GM23338 (cell line): Measurements from ENCODE around the gene ZNF784. TPM values are rescaled to one million over a fixed set of nuclear protein-coding genes. Genes with fewer than 3 reads are reported as not detected.

Experiments used
- ATAC-seq: fragments of 200-7000 bp; cut with Tn5 transposase; 3 replicates; pipeline ENCODE4 v1.9.1; 2020
- DNase-seq: peaks from one replicate; pipeline ENCODE4 v3.0.0-alpha.2; 2015; ENCODE audit warnings: low spot score
- H2AFZ ChIP-seq: fragments of 200-600 bp; sonication (generic); 2 replicates; pipeline ENCODE4 v1.8.0; 2016; ENCODE audit warnings: antibody characterized with exemption, mild to moderate bottlenecking, moderate library complexity
- H3F3A ChIP-seq: fragments of 200-600 bp; sonication (generic); replicated peaks from 2 replicates; pipeline ENCODE4 v1.8.0; 2017; ENCODE audit warnings: antibody characterized with exemption, mixed run types, low read depth
- H3K27ac ChIP-seq: fragments of 200-600 bp; sonication (generic); 2 replicates; pipeline ENCODE4 v1.6.1; 2016; ENCODE audit warnings: low read depth
- H3K27me3 ChIP-seq: fragments of 200-600 bp; sonication (generic); 2 replicates; pipeline ENCODE4 v1.8.0; 2016; ENCODE audit warnings: mild to moderate bottlenecking, mixed run types, moderate library complexity; ENCODE audit not compliant: insufficient read depth
- H3K36me3 ChIP-seq: fragments of 200-600 bp; sonication (generic); 2 replicates; pipeline ENCODE4 v1.8.0; 2016; ENCODE audit warnings: mild to moderate bottlenecking; ENCODE audit not compliant: insufficient read depth
- H3K4me1 ChIP-seq: fragments of 200-600 bp; sonication (generic); 2 replicates; pipeline ENCODE4 v1.8.0; 2016; ENCODE audit warnings: mild to moderate bottlenecking, moderate library complexity; ENCODE audit not compliant: insufficient read depth
- H3K4me2 ChIP-seq: fragments of 200-600 bp; sonication (generic); 2 replicates; pipeline ENCODE4 v1.7.1; 2017; ENCODE audit warnings: mixed run types
- H3K4me3 ChIP-seq: fragments of 200-600 bp; sonication (generic); 2 replicates; pipeline ENCODE4 v1.6.1; 2016; ENCODE audit warnings: mixed run types
- H3K79me2 ChIP-seq: fragments of 200-600 bp; sonication (generic); replicated peaks from 2 replicates; pipeline ENCODE4 v1.8.0; 2017; ENCODE audit warnings: mild to moderate bottlenecking; ENCODE audit not compliant: insufficient read depth
- H3K9me2 ChIP-seq: fragments of 200-600 bp; sonication (generic); 2 replicates; pipeline ENCODE4 v1.8.0; 2017; ENCODE audit not compliant: insufficient read depth
- H4K20me1 ChIP-seq: fragments of 200-600 bp; sonication (generic); replicated peaks from 2 replicates; pipeline ENCODE4 v1.8.0; 2017; ENCODE audit warnings: mild to moderate bottlenecking; ENCODE audit not compliant: insufficient read depth
- H3K27ac Mint-ChIP-seq: 2 replicates; pipeline ENCODE4 v1.8.0; 2020; ENCODE audit warnings: inconsistent platforms, mild to moderate bottlenecking, moderate library complexity, mixed read lengths
- H3K27me3 Mint-ChIP-seq: 3 replicates; pipeline ENCODE4 v1.8.0; 2022; ENCODE audit warnings: low read depth, mild to moderate bottlenecking, moderate library complexity, mixed read lengths, inconsistent platforms; ENCODE audit not compliant: insufficient read depth, poor library complexity
- H3K36me3 Mint-ChIP-seq: 3 replicates; pipeline ENCODE4 v1.8.0; 2021; ENCODE audit warnings: low read depth, mild to moderate bottlenecking, inconsistent platforms, moderate library complexity, mixed read lengths
- H3K4me1 Mint-ChIP-seq: 3 replicates; pipeline ENCODE4 v1.8.0; 2020; ENCODE audit warnings: mild to moderate bottlenecking, inconsistent platforms, mixed read lengths
- H3K4me3 Mint-ChIP-seq: 3 replicates; pipeline ENCODE4 v1.8.0; 2021; ENCODE audit warnings: moderate library complexity, mild to moderate bottlenecking, inconsistent platforms, mixed read lengths
- H3K9me3 Mint-ChIP-seq: 3 replicates; pipeline ENCODE4 v1.8.0; 2020; ENCODE audit warnings: moderate library complexity, mild to moderate bottlenecking, inconsistent platforms, mixed read lengths
- CREB1 ChIP-seq: fragments of 250-450 bp; sonication (Bioruptor Pico); IDR thresholded peaks from 2 replicates; pipeline ENCODE4 v1.5.0; 2020; ENCODE audit warnings: low read depth, mild to moderate bottlenecking, moderate library complexity
- EZH2 ChIP-seq: fragments of 200-600 bp; sonication (generic); IDR thresholded peaks from one replicate; pipeline ENCODE4 v1.8.0; 2017; ENCODE audit warnings: antibody characterized with exemption, mild to moderate bottlenecking, low read depth; ENCODE audit not compliant: unreplicated experiment
- EZH2phosphoT487 ChIP-seq: fragments of 200-600 bp; sonication (generic); IDR thresholded peaks from one replicate; pipeline ENCODE4 v1.8.1; 2018; ENCODE audit warnings: antibody characterized with exemption; ENCODE audit not compliant: unreplicated experiment
- JUNB ChIP-seq: IDR thresholded peaks from one replicate; pipeline ENCODE4 v1.6.1; 2016; ENCODE audit warnings: antibody characterized with exemption; ENCODE audit not compliant: unreplicated experiment
- NANOG ChIP-seq: IDR thresholded peaks from 2 replicates; pipeline ENCODE4 v1.6.1; 2016; ENCODE audit warnings: antibody characterized with exemption, borderline replicate concordance
- POLR2AphosphoS5 ChIP-seq: IDR thresholded peaks from 2 replicates; pipeline ENCODE4 v1.6.1; 2016; ENCODE audit warnings: antibody characterized with exemption, low read depth
- STAT1 ChIP-seq: IDR thresholded peaks from one replicate; pipeline ENCODE4 v1.6.1; 2016; ENCODE audit warnings: antibody characterized with exemption; ENCODE audit not compliant: unreplicated experiment
- ZNF114 ChIP-seq: fragments of 250-450 bp; sonication (Bioruptor Pico); IDR thresholded peaks from 2 replicates; pipeline ENCODE4 v1.5.0; 2020; ENCODE audit warnings: mild to moderate bottlenecking, moderate library complexity
- ZNF331 ChIP-seq: fragments of 250-450 bp; sonication (Bioruptor Pico); IDR thresholded peaks from 2 replicates; pipeline ENCODE4 v1.5.0; 2020; ENCODE audit warnings: low read depth, mild to moderate bottlenecking, moderate library complexity
- polyA plus RNA-seq: library from polyadenylated mRNA; unstranded; fragments of >200 nt; fragmentation: Nextera tagmentation; extraction: Ambion mirVana; gene quantifications from 2 replicates; pipeline ENCODE4 v1.2.1, GENCODE V29; 2016
- total RNA-seq: library from RNA; depleted of rRNA; stranded (reverse); fragments of >200 nt; shearing (Covaris generic); gene quantifications from 2 replicates; pipeline ENCODE4 v1.2.3, GENCODE V29; 2014
- TF ChIP-seq, protein P1 (sequence below): IDR thresholded peaks from one replicate; pipeline ENCODE4 v1.6.1; 2018; ENCODE audit warnings: antibody characterized with exemption; ENCODE audit not compliant: unreplicated experiment
- TF ChIP-seq, protein P2 (sequence below), 2 experiments: fragments of 200-600 bp in 1 of 2; sonication (generic) in 1 of 2; conservative IDR thresholded peaks; 2 replicates each; pipeline versions ENCODE4 v1.5.1 to v1.6.1; 2016 to 2017; ENCODE audit warnings: antibody characterized with exemption in 2 of 2, low read depth in 2 of 2, mild to moderate bottlenecking in 2 of 2, moderate library complexity in 1 of 2
- TF ChIP-seq, protein P3 (sequence below): IDR thresholded peaks from 2 replicates; pipeline ENCODE4 v1.6.1; 2016; ENCODE audit warnings: antibody characterized with exemption

The ZNF784 gene
- total and polyA plus RNA-seq, 2 experiments from 2014 or later, result 1.5 to 6.7 TPM

DNA sequence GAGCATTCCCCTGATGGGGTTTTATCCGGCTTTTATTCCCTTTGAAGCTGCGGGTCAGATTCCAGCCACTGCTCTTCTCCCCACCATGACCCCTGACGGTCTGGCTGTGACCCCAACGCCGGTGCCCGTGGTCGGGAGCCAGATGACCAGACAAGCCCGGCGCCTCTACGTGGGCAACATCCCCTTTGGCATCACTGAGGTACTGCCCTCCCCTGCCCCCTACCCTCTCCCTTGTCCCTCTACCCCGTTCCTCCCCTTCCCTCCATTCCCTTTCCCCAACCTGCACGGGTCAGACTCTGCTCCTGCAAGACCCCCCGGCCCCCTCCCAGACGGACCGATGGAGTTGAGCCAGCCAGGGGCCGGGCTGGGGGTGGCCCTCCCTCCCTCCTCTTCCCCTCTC, 36.6 kb upstream of the ZNF784 start:
- H3K4me3 ChIP-seq, result no peak overlapping the region
- TF ChIP-seq EZH2phosphoT487, result no peak
- TF ChIP-seq ZNF331, result no peak
- TF ChIP-seq, protein P1, sequence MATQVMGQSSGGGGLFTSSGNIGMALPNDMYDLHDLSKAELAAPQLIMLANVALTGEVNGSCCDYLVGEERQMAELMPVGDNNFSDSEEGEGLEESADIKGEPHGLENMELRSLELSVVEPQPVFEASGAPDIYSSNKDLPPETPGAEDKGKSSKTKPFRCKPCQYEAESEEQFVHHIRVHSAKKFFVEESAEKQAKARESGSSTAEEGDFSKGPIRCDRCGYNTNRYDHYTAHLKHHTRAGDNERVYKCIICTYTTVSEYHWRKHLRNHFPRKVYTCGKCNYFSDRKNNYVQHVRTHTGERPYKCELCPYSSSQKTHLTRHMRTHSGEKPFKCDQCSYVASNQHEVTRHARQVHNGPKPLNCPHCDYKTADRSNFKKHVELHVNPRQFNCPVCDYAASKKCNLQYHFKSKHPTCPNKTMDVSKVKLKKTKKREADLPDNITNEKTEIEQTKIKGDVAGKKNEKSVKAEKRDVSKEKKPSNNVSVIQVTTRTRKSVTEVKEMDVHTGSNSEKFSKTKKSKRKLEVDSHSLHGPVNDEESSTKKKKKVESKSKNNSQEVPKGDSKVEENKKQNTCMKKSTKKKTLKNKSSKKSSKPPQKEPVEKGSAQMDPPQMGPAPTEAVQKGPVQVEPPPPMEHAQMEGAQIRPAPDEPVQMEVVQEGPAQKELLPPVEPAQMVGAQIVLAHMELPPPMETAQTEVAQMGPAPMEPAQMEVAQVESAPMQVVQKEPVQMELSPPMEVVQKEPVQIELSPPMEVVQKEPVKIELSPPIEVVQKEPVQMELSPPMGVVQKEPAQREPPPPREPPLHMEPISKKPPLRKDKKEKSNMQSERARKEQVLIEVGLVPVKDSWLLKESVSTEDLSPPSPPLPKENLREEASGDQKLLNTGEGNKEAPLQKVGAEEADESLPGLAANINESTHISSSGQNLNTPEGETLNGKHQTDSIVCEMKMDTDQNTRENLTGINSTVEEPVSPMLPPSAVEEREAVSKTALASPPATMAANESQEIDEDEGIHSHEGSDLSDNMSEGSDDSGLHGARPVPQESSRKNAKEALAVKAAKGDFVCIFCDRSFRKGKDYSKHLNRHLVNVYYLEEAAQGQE, result no peak
- no peak for TF ChIP-seq EZH2
- no peak for TF ChIP-seq JUNB
- TF ChIP-seq, protein P2, sequence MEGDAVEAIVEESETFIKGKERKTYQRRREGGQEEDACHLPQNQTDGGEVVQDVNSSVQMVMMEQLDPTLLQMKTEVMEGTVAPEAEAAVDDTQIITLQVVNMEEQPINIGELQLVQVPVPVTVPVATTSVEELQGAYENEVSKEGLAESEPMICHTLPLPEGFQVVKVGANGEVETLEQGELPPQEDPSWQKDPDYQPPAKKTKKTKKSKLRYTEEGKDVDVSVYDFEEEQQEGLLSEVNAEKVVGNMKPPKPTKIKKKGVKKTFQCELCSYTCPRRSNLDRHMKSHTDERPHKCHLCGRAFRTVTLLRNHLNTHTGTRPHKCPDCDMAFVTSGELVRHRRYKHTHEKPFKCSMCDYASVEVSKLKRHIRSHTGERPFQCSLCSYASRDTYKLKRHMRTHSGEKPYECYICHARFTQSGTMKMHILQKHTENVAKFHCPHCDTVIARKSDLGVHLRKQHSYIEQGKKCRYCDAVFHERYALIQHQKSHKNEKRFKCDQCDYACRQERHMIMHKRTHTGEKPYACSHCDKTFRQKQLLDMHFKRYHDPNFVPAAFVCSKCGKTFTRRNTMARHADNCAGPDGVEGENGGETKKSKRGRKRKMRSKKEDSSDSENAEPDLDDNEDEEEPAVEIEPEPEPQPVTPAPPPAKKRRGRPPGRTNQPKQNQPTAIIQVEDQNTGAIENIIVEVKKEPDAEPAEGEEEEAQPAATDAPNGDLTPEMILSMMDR (conservative IDR thresholded peaks at IDR 0.05; ENCODE audit: low read depth in 2 of 2), result no peak
- TF ChIP-seq POLR2AphosphoS5, result no peak
- no peak for TF ChIP-seq ZNF114 (CRISPR knock-in tag)
- no peak for TF ChIP-seq CREB1 (CRISPR knock-in tag)
- TF ChIP-seq NANOG, result no peak
- TF ChIP-seq, protein P3, sequence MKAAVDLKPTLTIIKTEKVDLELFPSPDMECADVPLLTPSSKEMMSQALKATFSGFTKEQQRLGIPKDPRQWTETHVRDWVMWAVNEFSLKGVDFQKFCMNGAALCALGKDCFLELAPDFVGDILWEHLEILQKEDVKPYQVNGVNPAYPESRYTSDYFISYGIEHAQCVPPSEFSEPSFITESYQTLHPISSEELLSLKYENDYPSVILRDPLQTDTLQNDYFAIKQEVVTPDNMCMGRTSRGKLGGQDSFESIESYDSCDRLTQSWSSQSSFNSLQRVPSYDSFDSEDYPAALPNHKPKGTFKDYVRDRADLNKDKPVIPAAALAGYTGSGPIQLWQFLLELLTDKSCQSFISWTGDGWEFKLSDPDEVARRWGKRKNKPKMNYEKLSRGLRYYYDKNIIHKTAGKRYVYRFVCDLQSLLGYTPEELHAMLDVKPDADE, result no peak
- TF ChIP-seq STAT1, result no peak
- H3K27ac ChIP-seq, result no peak overlapping the region
- no peak for DNase-seq
- no peak overlapping the region for H3K4me3 Mint-ChIP-seq
- no peaks in the 10 kb centered on the region for H3K27me3 ChIP-seq
- H3K36me3 Mint-ChIP-seq, result peaks cover 81% of the 10 kb centered on the region
- H2AFZ ChIP-seq, result no peak overlapping the region
- H3K27ac Mint-ChIP-seq, result no peak overlapping the region
- ATAC-seq, result no peak
- H3K4me2 ChIP-seq, result no peak overlapping the region
- H3K4me1 Mint-ChIP-seq, result peaks cover 33% of the 10 kb centered on the region
- peaks cover 29% of the 10 kb centered on the region for H3K36me3 ChIP-seq
- H3K9me3 Mint-ChIP-seq, result no peaks in the 10 kb centered on the region; the same call in 1 of the 3 replicates
- H4K20me1 ChIP-seq, result peaks cover 60% of the 10 kb centered on the region
- peaks cover 26% of the 10 kb centered on the region for H3K4me1 ChIP-seq
- peaks cover 94% of the 10 kb centered on the region for H3K79me2 ChIP-seq
- no peaks in the 10 kb centered on the region for H3K9me2 ChIP-seq
- H3F3A ChIP-seq, result peaks cover 14% of the 10 kb centered on the region
- peaks cover 17% of the 10 kb centered on the region for H3K27me3 Mint-ChIP-seq
